ENCODE results near the gene LHX3. TPM values are rescaled to one million over a fixed set of nuclear protein-coding genes. Genes with fewer than 3 reads are reported as not detected.

The LHX3 gene
- total and polyA plus RNA-seq, 12 donors: not detected

DNA sequence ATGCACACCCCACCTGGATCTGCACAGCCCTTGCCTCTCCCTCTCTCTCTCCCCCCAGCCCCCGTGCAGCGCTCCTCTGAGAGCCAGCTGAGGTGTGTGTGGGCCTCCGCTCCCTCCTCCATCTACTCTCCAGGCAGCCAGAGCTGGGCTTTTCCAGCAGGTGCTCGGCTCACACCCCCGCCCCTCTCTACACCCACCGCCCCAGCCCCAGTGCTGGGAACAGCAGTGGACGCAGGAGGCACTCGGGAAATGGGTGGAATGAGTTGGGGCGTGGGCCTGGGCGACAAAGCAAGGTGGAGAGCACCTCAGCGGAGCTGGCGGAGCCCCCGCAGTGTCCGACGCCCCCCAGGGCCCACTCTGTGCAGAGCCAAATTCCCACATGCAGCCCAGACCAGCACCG is 13.3 kb upstream of the LHX3 start:
- TF ChIP-seq, protein P1, sequence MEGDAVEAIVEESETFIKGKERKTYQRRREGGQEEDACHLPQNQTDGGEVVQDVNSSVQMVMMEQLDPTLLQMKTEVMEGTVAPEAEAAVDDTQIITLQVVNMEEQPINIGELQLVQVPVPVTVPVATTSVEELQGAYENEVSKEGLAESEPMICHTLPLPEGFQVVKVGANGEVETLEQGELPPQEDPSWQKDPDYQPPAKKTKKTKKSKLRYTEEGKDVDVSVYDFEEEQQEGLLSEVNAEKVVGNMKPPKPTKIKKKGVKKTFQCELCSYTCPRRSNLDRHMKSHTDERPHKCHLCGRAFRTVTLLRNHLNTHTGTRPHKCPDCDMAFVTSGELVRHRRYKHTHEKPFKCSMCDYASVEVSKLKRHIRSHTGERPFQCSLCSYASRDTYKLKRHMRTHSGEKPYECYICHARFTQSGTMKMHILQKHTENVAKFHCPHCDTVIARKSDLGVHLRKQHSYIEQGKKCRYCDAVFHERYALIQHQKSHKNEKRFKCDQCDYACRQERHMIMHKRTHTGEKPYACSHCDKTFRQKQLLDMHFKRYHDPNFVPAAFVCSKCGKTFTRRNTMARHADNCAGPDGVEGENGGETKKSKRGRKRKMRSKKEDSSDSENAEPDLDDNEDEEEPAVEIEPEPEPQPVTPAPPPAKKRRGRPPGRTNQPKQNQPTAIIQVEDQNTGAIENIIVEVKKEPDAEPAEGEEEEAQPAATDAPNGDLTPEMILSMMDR (IDR thresholded peaks at IDR 0.05): no peak
- no peak for TF ChIP-seq POLR2A (IDR thresholded peaks at IDR 0.05)
- no peak overlapping the region for H3K4me3 ChIP-seq

GRCh38 chr9:136216541-136217244 is 11.8 kb upstream of the LHX3 start:
- H3K27ac ChIP-seq: no peak overlapping the region
- H3K9me3 ChIP-seq (replicated peaks in 1 of 3): peaks cover 0 to 6% (median 0%) of the 10 kb centered on the region in 3 donors
- no peaks in the 10 kb centered on the region for H3K27me3 ChIP-seq
- TF ChIP-seq, protein P1 (IDR thresholded peaks at IDR 0.05): no peak
- TF ChIP-seq POLR2A (IDR thresholded peaks at IDR 0.05): no peak
- DNase-seq: no peak
- peaks cover 0 to 22% of the 10 kb centered on the region in 2 donors for H3K36me3 ChIP-seq (replicated peaks in 1 of 2)
- intact Hi-C loops (cut with DNase I): no loop called here
- 77 to 96% (median 84%) methylated on average over 5 to 37 of the region's 37 CpGs for WGBS, 4 donors
- no peaks in the 10 kb centered on the region for H3K4me1 ChIP-seq (replicated peaks in 1 of 2)
- H3K4me3 ChIP-seq: no peak overlapping the region

More for the DNA sequence above, 13.3 kb upstream of the LHX3 start:
- intact Hi-C loops (cut with DNase I): no loop called here
- Histone ChIP-seq H3K27ac (no peak overlapping the region), H3K27me3 (no peaks in the 10 kb centered on the region), H3K36me3 (replicated peaks in 1 of 2) (peaks cover 0 to 22% of the 10 kb centered on the region in 2 donors), H3K9me3 (replicated peaks in 1 of 3) (peaks cover 0 to 6% (median 0%) of the 10 kb centered on the region in 3 donors), H3K4me1 (replicated peaks in 1 of 2) (no peaks in the 10 kb centered on the region)
- no peak for DNase-seq
- WGBS, 4 donors: 90 to 95% (median 94%) methylated on average over 9 to 16 of the region's 16 CpGs

DNA sequence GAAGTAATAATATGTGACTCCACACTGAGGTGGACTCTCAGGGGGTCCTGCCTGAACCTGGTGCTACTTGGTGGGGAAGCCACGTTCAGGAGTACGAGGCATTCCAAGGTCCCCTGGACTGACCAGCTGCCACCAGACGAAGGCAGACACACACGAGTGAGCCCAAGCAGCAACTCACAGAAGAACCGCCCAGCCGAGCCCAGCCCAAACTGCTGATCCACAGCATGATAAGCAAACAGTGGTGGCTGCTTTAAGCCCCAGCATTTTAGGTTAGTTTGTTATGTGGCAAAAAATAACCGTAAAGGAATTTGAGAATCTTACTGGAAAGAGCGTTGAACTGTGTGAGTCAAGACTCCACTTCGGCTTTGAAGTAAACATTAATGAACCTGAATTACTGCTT is 8.8 kb upstream of the LHX3 start:
- intact Hi-C loops (cut with DNase I): no loop called here
- Histone ChIP-seq H3K36me3 (replicated peaks in 1 of 2) (peaks cover 0 to 21% of the 10 kb centered on the region in 2 donors), H3K4me3 (no peak overlapping the region), H3K4me1 (replicated peaks in 1 of 2) (no peaks in the 10 kb centered on the region), H3K27ac (no peak overlapping the region), H3K27me3 (no peaks in the 10 kb centered on the region), H3K9me3 (replicated peaks in 1 of 3) (peaks cover 0 to 6% (median 0%) of the 10 kb centered on the region in 3 donors)
- TF ChIP-seq, protein P1 (IDR thresholded peaks at IDR 0.05): no peak
- TF ChIP-seq POLR2A (IDR thresholded peaks at IDR 0.05): no peak
- 90 to 100% (median 96%) methylated on average over 7 to 9 of the region's 9 CpGs for WGBS, 4 donors
- DNase-seq: no peak

- no peak for DNase-seq
- Histone ChIP-seq H3K9me3 (replicated peaks in 1 of 3) (peaks cover 0 to 6% (median 0%) of the 10 kb centered on the region in 3 donors), H3K4me1 (replicated peaks in 1 of 2) (no peaks in the 10 kb centered on the region), H3K27ac (no peak overlapping the region), H3K27me3 (no peaks in the 10 kb centered on the region), H3K4me3 (no peak overlapping the region), H3K36me3 (replicated peaks in 1 of 2) (peaks cover 0 to 11% of the 10 kb centered on the region in 2 donors)
- TF ChIP-seq, protein P1 (IDR thresholded peaks at IDR 0.05): no peak
- no peak for TF ChIP-seq POLR2A (IDR thresholded peaks at IDR 0.05)
- WGBS, 4 donors: 93 to 95% (median 95%) methylated on average over 23 to 28 of the region's 28 CpGs
- intact Hi-C loops (cut with DNase I): no loop called here
Measured at GRCh38 chr9:136212345-136212950, 7.5 kb upstream of the LHX3 start.
